ENCODE data around the gene SF3B5. TPM values are rescaled to one million over a fixed set of nuclear protein-coding genes. Genes with fewer than 3 reads are reported as not detected.

Gene SF3B5
- total RNA-seq, 2 experiments from 2014 or later = 162 to 171 TPM

DNA sequence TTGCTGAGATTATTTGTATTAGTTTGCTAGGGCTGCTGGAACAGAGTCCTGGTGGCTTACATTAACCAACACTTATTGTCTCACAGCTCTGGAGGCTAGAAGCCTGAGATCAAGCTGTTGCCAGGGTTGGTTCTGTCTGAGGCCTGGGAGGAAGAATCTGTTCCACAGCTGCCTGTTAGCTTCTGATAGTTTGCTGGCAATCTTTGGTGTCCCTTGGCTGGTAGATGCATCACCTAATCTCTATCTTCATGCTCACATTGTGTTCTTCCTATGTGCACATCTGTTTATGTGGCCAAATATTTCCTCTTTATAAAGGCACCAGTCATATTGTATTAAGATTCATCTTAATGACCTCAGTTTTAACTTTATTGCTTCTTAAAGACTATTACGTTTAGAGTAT is 19.5 kb downstream of the SF3B5 start:
- POLR2A ChIA-PET = no interaction called here
- H3K9me3 Mint-ChIP-seq = no peaks in the 10 kb centered on the region
- H3K36me3 Mint-ChIP-seq = no peaks in the 10 kb centered on the region

DNA sequence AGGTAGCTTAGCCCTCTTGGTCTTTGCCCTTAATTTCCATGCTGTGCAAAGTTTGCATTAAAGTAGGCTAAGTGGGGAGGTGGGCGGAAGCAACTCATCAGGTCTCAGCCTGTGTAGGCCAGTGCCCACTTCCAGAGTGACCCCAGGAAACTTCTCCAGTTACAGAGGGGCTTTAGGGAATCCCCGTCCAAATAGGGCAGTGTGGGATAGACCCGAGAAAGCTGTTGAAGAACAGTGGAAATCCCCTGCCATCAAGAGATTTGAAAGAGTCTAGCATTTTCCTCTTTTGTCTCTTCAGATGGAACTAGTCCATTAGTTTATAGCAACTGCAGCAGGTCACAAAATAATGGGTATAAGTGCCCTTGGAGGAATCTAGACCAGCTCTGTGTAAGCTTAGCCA is 20.2 kb downstream of the SF3B5 start:
- Mint-ChIP-seq H3K36me3 (no peaks in the 10 kb centered on the region), H3K4me3 (no peak overlapping the region), H3K9me3 (no peaks in the 10 kb centered on the region), H3K27ac (no peak overlapping the region), H3K4me1 (ENCODE audit: low read depth) (no peaks in the 10 kb centered on the region), H3K27me3 (no peaks in the 10 kb centered on the region)
- ChIA-PET POLR2A (no interaction called here), CTCF (interaction anchor here (1.5 kb wide), 1 partner anchor 11 kb away, joined by 4 read pairs; no protein-coding TSS in a partner anchor)
- no peak for DNase-seq
- intact Hi-C loops (cut with micrococcal nuclease) = no loop called here

More for the DNA sequence above, 19.5 kb downstream of the SF3B5 start:
- CTCF ChIA-PET = no interaction called here
- no peaks in the 10 kb centered on the region for H3K4me1 Mint-ChIP-seq (ENCODE audit: low read depth)
- H3K27ac Mint-ChIP-seq = no peak overlapping the region
- no peak overlapping the region for H3K4me3 Mint-ChIP-seq
- intact Hi-C loops (cut with micrococcal nuclease) = no loop called here
- H3K27me3 Mint-ChIP-seq = no peaks in the 10 kb centered on the region
- no peak for DNase-seq

DNA sequence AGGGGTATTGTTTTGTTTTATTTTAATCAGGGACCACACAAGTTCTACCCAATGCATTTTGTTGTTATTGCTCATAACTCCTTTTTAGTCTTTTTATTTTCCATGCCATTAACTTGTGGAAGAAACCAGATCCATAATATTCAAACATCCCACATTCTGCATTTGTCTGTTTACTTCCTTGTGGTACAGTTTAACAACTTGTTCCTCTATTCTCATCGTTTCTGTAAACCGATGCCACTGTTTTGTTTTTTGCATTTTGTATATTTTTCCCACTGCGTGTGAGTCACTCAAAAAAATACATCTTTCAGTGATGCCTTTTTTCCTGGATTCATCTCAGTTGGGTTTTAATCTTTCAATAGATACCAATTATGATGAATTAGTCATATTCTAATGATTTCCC is 22.3 kb downstream of the SF3B5 start:
- no peak for DNase-seq
- no peak overlapping the region for H3K27ac Mint-ChIP-seq
- H3K4me1 Mint-ChIP-seq (ENCODE audit: low read depth) = peaks cover 4% of the 10 kb centered on the region
- ChIA-PET POLR2A (interaction anchor here (0.6 kb wide), 1 partner anchor 992 kb away, joined by 3 read pairs; no protein-coding TSS in a partner anchor), CTCF (no interaction called here)
- no peak overlapping the region for H3K4me3 Mint-ChIP-seq
- H3K9me3 Mint-ChIP-seq = no peaks in the 10 kb centered on the region
- intact Hi-C loops (cut with micrococcal nuclease) = no loop called here
- H3K36me3 Mint-ChIP-seq = no peaks in the 10 kb centered on the region
- H3K27me3 Mint-ChIP-seq = no peaks in the 10 kb centered on the region

DNA sequence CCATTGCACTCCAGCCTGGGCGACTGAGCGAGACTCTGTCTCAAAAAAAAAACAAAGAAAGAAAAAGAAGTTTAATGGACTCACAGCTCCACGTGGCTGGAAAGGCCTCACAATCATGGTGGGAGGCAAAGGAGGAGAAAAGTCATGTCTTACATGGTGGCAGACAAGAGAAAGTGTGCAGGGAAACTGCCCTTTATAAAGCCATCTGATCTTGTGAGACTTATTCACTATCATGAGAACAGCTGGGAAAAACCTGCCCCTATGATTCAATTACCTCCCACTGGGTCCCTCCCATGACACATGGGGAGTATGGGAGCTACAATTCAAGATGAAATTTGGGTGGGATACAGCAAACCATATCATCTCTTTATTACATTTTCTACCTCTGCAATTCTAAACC is 25.9 kb downstream of the SF3B5 start:
- H3K27ac Mint-ChIP-seq = no peak overlapping the region
- ChIA-PET POLR2A (no interaction called here), CTCF (interaction anchor here (0.6 kb wide), 1 partner anchor 155 kb away, joined by 4 read pairs; no protein-coding TSS in a partner anchor)

DNA sequence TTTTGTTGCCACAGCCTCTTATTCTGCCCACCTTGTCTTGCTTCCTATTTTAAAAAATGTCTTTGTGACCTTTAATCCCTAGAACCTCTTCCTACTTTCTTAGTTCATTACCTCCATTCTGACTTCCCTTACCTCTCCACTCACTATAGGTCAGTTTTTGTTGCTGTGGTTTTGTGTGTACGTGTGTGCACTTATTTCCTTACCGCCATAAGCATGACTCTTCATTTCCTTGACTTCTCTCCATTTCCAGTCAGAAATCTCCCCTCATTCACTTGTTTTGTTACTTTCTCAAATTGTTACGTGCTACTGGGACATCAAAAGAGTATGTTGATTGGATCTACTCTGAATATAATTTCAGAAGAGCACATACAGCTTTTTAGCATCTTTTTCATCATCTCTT is 26.6 kb downstream of the SF3B5 start:
- H3K4me3 Mint-ChIP-seq = no peak overlapping the region
- ChIA-PET CTCF (no interaction called here), POLR2A (no interaction called here)
- DNase-seq = no peak
- H3K36me3 Mint-ChIP-seq = no peaks in the 10 kb centered on the region
- H3K9me3 Mint-ChIP-seq = no peaks in the 10 kb centered on the region
- H3K4me1 Mint-ChIP-seq (ENCODE audit: low read depth) = peaks cover 31% of the 10 kb centered on the region
- no peak overlapping the region for H3K27ac Mint-ChIP-seq
- intact Hi-C loops (cut with micrococcal nuclease) = loop anchor here (10.0 kb wide), 1 partner anchor 1124 kb away; the partner anchor contains the start of gene HIVEP2
- no peaks in the 10 kb centered on the region for H3K27me3 Mint-ChIP-seq

More for the DNA sequence above, 25.9 kb downstream of the SF3B5 start:
- intact Hi-C loops (cut with micrococcal nuclease) = loop anchor here (10.0 kb wide), 1 partner anchor 1125 kb away; the partner anchor contains the start of gene HIVEP2
- H3K4me1 Mint-ChIP-seq (ENCODE audit: low read depth) = peaks cover 31% of the 10 kb centered on the region
- no peak overlapping the region for H3K4me3 Mint-ChIP-seq
- no peaks in the 10 kb centered on the region for H3K27me3 Mint-ChIP-seq
- H3K9me3 Mint-ChIP-seq = no peaks in the 10 kb centered on the region
- no peaks in the 10 kb centered on the region for H3K36me3 Mint-ChIP-seq
- DNase-seq = no peak

DNA sequence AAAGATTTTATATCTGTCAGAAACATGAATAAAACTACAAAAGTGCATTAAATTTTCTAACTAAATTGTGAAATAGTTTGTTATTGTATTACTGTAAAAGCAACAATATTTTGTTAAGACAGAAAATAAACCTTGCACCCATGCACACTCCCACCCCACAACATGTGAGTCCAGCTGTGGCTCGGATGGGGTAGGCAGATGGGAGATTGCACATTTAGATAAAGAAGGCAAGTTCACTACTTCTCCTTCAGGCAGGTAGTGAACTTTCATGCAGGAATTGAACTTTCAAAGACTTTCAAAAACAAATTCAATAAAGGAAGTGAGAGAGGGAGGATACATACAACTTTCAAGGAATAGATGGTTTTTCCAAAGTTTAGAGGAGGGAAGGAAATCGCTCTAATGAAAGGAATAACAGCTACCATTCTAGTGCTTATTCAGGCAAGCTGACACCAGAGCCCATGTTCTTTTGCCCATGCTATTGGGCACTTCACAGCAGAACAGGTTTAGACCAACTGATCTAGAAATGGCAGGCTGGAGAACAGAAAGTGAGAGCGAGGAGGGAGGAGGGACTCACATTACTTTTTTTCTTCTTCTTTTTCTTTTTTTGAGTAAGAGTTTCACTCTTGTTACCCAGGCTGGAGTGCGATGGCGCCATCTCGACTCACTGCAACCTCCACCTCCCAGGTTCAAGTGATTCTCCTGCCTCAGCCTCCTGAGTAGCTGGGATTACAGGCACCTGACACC is 28.5 kb downstream of the SF3B5 start:
- Mint-ChIP-seq H3K9me3 (no peaks in the 10 kb centered on the region), H3K27me3 (no peaks in the 10 kb centered on the region), H3K4me3 (no peak overlapping the region), H3K4me1 (ENCODE audit: low read depth) (peaks cover 44% of the 10 kb centered on the region), H3K36me3 (no peaks in the 10 kb centered on the region), H3K27ac (no peak overlapping the region)
- intact Hi-C loops (cut with micrococcal nuclease) = loop anchor here (10.0 kb wide), 1 partner anchor 1122 kb away; the partner anchor contains the start of gene HIVEP2
- ChIA-PET CTCF (interaction anchor here (0.6 kb wide), 1 partner anchor 41 kb away, joined by 3 read pairs; no protein-coding TSS in a partner anchor), POLR2A (interaction anchor here (1.2 kb wide), 1 partner anchor 12 kb away, joined by 7 read pairs; no protein-coding TSS in a partner anchor)
- peak; percentile 74 for DNase-seq

DNA sequence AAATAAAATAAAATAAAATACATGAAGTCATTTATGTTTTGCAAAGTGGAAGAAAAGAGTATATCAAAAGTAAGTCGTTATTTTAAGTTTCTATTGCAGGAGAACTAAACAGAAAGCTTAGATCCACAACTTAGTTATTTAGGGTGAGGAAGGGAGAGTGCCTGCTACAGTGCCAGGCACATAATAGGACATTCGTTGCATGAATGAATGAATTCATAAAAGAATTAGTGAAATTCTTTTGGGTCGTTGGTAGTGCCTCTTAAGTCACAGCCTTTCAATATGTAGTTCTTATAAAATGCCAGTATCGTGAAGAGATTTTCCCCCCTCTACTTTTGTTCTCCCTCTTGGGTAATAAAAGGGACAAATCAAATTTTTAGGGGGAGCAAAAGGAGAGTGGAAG is 29.1 kb downstream of the SF3B5 start:
- Mint-ChIP-seq H3K27ac (no peak overlapping the region), H3K27me3 (no peaks in the 10 kb centered on the region), H3K4me3 (no peak overlapping the region), H3K36me3 (no peaks in the 10 kb centered on the region), H3K9me3 (no peaks in the 10 kb centered on the region), H3K4me1 (ENCODE audit: low read depth) (peaks cover 44% of the 10 kb centered on the region)
- DNase-seq = no peak
- POLR2A ChIA-PET = interaction anchor here (1.6 kb wide), 1 partner anchor 11 kb away, joined by 13 read pairs; no protein-coding TSS in a partner anchor
- CTCF ChIA-PET = interaction anchor here (1.5 kb wide), 1 partner anchor 491 kb away, joined by 3 read pairs; no protein-coding TSS in a partner anchor
- intact Hi-C loops (cut with micrococcal nuclease) = loop anchor here (10.0 kb wide), 1 partner anchor 1121 kb away; the partner anchor contains the start of gene HIVEP2

DNA sequence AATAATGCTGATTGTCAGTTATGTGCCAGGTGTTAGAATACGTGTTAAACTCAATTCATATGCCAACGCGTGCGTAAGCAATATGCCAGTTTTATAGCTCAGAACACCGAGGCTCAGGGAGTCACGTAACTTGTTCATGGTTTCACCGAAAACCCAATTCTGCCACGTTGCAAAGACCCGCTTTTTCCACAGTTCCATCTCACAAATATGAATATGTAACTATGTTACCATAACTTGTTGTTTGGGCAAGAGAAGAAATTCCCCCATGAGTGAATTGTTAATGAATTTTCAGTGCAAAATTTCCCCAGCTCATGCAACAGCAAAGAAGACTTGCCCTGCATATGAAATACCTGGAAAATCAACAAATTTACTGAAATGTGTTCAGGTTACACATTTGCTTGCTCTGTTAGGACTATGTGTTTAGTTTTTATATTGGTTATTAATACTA is 30.1 kb downstream of the SF3B5 start:
- ChIA-PET CTCF (interaction anchor here (1.0 to 2.3 kb wide), 5 partner anchors 10 to 490 kb away, joined by 3 to 10 read pairs (median 3); partner anchors contain the start of gene SF3B5), POLR2A (interaction anchor here (0.6 to 3.0 kb wide), 7 partner anchors 10 to 614 kb away, joined by 3 to 14 read pairs (median 6); partner anchors contain the start of genes ADAT2, PEX3, SF3B5 and STX11)
- H3K27ac Mint-ChIP-seq = peak overlapping the region; percentile 81
- intact Hi-C loops (cut with micrococcal nuclease) = loop anchor here (2.0 to 10.0 kb wide), 4 partner anchors 222 to 1120 kb away; partner anchors contain the start of genes ADAT2, HIVEP2, LTV1 and PEX3
- peak; percentile 56 for DNase-seq
- H3K4me1 Mint-ChIP-seq (ENCODE audit: low read depth) = peaks cover 44% of the 10 kb centered on the region
- no peaks in the 10 kb centered on the region for H3K27me3 Mint-ChIP-seq
- H3K4me3 Mint-ChIP-seq = peak overlapping the region; percentile 82
- no peaks in the 10 kb centered on the region for H3K9me3 Mint-ChIP-seq
- H3K36me3 Mint-ChIP-seq = no peaks in the 10 kb centered on the region

DNA sequence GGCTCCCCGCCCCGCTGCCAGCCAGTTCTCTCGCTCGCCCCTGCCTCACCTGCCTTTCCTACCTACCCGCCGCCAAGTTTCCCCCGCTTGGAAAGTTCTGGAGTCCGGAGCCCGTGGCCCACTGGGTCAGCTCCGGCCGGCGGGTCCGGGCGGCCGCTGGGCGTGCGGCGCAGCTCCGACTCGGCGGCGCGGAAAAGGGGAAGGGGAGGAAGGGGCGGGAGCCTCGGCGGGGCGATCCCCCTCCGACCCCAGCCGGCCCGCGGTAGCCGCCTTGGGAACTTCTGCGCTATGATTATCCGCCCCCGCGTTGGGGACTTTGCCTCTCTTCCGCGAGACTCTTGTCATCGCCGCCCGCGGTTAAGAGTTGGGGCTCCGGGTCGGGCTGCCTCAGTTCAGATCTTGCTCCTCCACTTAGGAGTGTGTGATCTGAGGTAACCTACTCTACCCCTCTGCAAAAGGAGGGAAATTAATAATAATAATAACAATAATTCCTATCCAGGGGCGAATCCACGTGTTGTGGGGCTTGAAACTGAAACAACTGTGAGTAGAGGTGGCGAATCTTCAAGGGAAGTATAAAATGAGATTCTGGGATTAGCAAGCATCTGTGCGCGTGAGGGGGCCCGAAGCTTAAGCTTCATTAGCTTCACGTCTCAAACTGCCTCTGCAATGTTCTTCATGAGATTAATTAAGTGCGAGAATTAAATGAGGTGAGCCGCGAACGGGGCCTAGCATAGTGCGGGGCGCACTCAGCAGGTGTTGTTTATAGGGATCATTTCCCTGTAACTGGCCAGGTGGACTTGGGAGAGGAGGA is 30.8 kb downstream of the SF3B5 start:
- no peaks in the 10 kb centered on the region for H3K27me3 Mint-ChIP-seq
- H3K4me1 Mint-ChIP-seq (ENCODE audit: low read depth) = peaks cover 44% of the 10 kb centered on the region
- intact Hi-C loops (cut with micrococcal nuclease) = loop anchor here (1.0 to 10.0 kb wide), 10 partner anchors 9 to 1120 kb away; partner anchors contain the start of genes ADAT2, HIVEP2, LTV1 and PEX3
- CTCF ChIA-PET = interaction anchor here (0.6 to 2.3 kb wide), 11 partner anchors 8 to 489 kb away, joined by 3 to 10 read pairs (median 3); partner anchors contain the start of gene SF3B5
- DNase-seq = peak; percentile 86
- H3K27ac Mint-ChIP-seq = peak overlapping the region; percentile 81
- POLR2A ChIA-PET = interaction anchor here (0.6 to 3.0 kb wide), 11 partner anchors 9 to 614 kb away, joined by 3 to 15 read pairs (median 5); partner anchors contain the start of genes ADAT2, LTV1, PEX3 and PLAGL1
- no peaks in the 10 kb centered on the region for H3K9me3 Mint-ChIP-seq
- H3K36me3 Mint-ChIP-seq = no peaks in the 10 kb centered on the region
- peak overlapping the region; percentile 82 for H3K4me3 Mint-ChIP-seq

DNA sequence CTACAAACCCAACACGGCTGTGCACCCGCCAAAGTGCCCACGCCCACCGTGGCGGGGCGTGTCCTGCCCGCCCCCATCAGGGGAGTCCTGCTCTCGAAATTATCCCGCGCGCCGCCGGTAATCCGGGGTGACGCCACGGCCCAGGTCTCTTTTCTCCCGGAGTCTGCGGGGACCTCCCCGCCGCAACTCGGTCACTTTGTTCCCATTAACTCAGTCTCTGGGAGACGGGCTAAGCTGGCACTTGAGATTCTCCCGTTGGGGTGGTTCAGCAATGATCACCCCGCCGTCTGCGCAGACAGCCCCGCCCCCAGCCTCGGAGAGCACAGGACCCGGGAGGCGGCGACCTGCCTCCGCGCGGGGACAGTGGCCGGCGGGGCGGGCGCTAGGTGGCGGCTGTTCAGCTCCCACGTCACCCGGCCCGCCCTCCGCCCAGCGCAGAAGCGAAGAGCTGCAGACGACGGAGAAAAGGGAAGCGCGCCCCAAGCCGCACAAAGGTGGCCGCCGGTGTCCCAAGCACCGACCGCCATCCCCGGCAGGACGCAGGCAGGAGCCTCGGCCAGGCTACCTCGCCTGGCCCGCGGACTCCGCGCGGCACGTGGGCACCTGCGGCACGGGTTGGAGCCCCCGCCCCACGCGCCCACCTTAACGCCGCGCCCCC is 31.5 kb downstream of the SF3B5 start:
- peak; percentile 91 for DNase-seq
- Mint-ChIP-seq H3K27me3 (no peaks in the 10 kb centered on the region), H3K4me1 (ENCODE audit: low read depth) (peaks cover 43% of the 10 kb centered on the region), H3K27ac (peak overlapping the region; percentile 67), H3K36me3 (no peaks in the 10 kb centered on the region), H3K4me3 (peak overlapping the region; percentile 82), H3K9me3 (no peaks in the 10 kb centered on the region)
- POLR2A ChIA-PET = interaction anchor here (0.6 to 3.0 kb wide), 8 partner anchors 8 to 613 kb away, joined by 3 to 15 read pairs (median 6); partner anchors contain the start of genes ADAT2, LTV1, PEX3 and PLAGL1
- intact Hi-C loops (cut with micrococcal nuclease) = loop anchor here (1.0 to 10.0 kb wide), 10 partner anchors 9 to 1119 kb away; partner anchors contain the start of genes ADAT2, HIVEP2, LTV1 and PEX3
- CTCF ChIA-PET = interaction anchor here (0.6 to 2.3 kb wide), 8 partner anchors 9 to 280 kb away, joined by 3 to 10 read pairs (median 3); no protein-coding TSS in a partner anchor

Measured in activated CD4-positive, alpha-beta memory T cell treated with anti-CD3 and anti-CD28 coated beads for 36 hours (primary cell).